ENCODE results near the gene SAE1.

DNA sequence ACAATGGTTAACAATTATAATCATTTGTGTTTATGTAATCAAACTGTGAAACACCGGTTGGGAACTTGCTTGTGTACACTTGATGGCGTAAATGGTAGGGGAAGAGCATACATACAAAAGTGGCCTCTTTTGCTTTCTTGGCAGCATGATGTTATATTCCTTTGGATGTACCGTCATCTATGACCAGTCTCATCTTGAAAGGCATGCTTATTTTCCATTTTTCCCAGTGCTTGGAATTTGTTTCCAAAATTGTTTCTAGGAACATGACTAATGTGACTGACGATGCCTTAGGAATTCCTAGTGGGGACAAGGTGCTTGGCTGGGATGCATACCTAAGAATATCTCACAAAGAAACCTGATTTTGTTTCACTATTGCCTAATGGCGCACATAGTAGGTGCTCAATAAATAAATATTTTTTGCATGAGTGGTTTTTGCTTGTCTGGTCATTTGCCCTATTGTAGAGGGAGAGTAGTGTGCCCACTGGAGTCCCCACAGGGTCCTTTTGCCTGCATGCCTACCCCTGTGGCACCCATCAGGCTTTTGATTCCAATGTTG is 45.5 kb downstream of the SAE1 start:
- TF ChIP-seq, protein P1, sequence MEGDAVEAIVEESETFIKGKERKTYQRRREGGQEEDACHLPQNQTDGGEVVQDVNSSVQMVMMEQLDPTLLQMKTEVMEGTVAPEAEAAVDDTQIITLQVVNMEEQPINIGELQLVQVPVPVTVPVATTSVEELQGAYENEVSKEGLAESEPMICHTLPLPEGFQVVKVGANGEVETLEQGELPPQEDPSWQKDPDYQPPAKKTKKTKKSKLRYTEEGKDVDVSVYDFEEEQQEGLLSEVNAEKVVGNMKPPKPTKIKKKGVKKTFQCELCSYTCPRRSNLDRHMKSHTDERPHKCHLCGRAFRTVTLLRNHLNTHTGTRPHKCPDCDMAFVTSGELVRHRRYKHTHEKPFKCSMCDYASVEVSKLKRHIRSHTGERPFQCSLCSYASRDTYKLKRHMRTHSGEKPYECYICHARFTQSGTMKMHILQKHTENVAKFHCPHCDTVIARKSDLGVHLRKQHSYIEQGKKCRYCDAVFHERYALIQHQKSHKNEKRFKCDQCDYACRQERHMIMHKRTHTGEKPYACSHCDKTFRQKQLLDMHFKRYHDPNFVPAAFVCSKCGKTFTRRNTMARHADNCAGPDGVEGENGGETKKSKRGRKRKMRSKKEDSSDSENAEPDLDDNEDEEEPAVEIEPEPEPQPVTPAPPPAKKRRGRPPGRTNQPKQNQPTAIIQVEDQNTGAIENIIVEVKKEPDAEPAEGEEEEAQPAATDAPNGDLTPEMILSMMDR (IDR thresholded peaks at IDR 0.05) = no peak
- TF ChIP-seq POLR2A (IDR thresholded peaks at IDR 0.05) = no peak
